Activated naive CD8-positive, alpha-beta T cell treated with anti-CD3 and anti-CD28 coated beads, Interleukin-2, amount 50 U/mL, for 24 hours (primary cell): ENCODE results near the gene SPACA4.

Experiments used
- ATAC-seq: fragments of 150-1000 bp; cut with Tn5 transposase; one replicate; pipeline ENCODE4 v1.10.0; 2021
- DNase-seq: peaks from one replicate; pipeline ENCODE4 v3.0.0; 2021
- H3K27ac Mint-ChIP-seq: one replicate; pipeline ENCODE4 v1.8.0; 2021; ENCODE audit warnings: mild to moderate bottlenecking, mixed read lengths
- H3K27me3 Mint-ChIP-seq: one replicate; pipeline ENCODE4 v1.8.0; 2021; ENCODE audit warnings: mixed read lengths
- H3K36me3 Mint-ChIP-seq: one replicate; pipeline ENCODE4 v1.8.0; 2021; ENCODE audit warnings: low read depth, mixed read lengths
- H3K4me1 Mint-ChIP-seq: one replicate; pipeline ENCODE4 v1.8.0; 2021; ENCODE audit warnings: mixed read lengths
- H3K4me3 Mint-ChIP-seq: one replicate; pipeline ENCODE4 v1.8.0; 2021; ENCODE audit warnings: mild to moderate bottlenecking, moderate library complexity, mixed read lengths
- H3K9me3 Mint-ChIP-seq: one replicate; pipeline ENCODE4 v1.8.0; 2021; ENCODE audit warnings: mixed read lengths

The SPACA4 gene

DNA sequence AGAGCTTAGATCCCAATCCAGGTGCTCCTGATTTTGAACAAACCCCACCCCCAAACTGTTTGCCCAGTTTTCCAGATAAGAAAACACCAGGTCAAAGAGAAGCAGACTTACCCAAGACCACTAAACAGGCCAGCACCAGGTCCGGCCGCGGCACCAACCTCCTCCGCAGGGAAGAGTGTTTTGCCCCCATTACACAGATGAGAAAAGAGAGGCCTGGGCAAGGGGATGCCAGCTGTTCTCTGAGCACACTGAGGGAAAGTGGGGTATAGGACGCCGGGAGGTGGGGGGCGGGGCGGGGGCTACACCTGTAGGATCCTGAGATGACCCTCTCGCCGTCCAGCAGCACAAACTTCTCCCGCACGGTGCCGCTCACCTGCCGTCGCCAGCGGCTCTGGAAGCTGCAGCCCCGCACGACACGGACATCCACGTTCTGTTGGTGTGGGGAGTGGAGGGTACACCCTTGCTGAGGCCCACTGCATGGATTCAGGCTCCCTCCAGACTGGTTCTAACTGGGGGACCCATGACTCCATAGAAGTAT lies 3.1 kb downstream of the SPACA4 start:
- no peak for DNase-seq
- Mint-ChIP-seq H3K4me1 (peaks cover 4% of the 10 kb centered on the region), H3K36me3 (peaks cover 7% of the 10 kb centered on the region), H3K9me3 (no peaks in the 10 kb centered on the region), H3K4me3 (no peak overlapping the region), H3K27ac (no peak overlapping the region), H3K27me3 (no peaks in the 10 kb centered on the region)
- ATAC-seq, result no peak

DNA sequence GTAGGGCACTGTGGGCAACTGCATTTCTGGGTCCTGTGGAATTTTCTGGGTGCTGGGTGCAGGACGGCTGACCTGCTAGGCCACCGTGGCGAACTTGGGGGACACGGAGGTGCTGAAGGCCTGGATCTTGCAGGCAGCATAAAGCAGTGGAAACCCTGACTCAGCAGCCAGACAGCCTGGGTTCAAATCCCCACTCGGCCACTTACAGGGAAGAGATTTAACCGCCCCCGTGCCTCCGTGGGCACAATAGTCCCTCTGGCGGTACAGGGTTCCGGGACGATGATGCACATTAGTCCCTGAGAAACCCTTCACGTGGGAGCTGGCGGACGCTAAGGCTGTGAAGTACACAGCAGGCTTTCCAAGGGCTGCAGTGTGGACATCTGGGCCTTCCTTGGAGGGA lies 5.3 kb downstream of the SPACA4 start:
- H3K4me1 Mint-ChIP-seq, result peaks cover 14% of the 10 kb centered on the region
- H3K27me3 Mint-ChIP-seq, result no peaks in the 10 kb centered on the region
- no peak for DNase-seq
- no peak overlapping the region for H3K4me3 Mint-ChIP-seq
- H3K9me3 Mint-ChIP-seq, result no peaks in the 10 kb centered on the region
- H3K36me3 Mint-ChIP-seq, result peaks cover 24% of the 10 kb centered on the region
- H3K27ac Mint-ChIP-seq, result no peak overlapping the region
- no peak for ATAC-seq

DNA sequence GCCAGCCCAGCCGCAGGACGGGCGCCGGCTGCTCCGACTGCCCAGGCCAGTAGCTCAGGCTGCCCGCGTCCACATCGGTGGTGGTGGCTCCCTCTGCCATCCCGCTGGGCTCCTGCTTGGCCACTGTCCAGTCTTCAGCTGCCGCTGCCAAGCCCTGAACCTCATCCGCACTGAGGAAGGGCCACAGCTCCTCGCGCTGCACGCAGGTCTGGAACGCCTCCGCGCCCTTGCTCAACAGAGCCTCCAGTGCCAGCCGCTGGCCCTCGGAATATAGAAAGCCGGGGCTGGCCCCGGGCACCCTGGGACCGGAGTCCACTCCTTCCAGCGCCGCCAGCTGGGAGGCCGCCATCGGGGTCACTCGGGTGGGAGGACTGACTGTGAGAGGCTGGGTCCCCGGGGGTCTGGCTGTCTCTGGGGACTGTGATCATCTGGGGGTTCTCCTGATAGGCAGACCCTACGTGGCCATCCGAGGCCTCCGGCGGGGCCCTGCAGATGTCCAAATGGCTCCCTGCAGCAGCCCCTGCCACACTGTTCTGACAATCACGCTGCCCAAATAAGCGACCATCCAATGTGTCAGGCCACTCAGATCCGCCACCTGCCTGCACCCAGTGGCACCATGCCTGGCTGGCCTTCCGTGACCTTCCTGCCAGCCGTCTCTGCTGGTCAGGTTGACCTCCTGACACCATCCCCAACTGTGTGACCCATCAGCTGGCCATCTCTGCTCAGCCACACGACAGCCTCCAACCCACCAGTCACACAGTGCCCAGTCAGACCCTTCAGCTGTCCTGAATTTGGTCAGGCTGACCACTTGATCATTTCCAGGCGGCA lies 6.7 kb downstream of the SPACA4 start:
- H3K27ac Mint-ChIP-seq, result peak overlapping the region; percentile 66
- no peak for DNase-seq
- ATAC-seq, result no peak
- peaks cover 25% of the 10 kb centered on the region for H3K4me1 Mint-ChIP-seq
- no peaks in the 10 kb centered on the region for H3K27me3 Mint-ChIP-seq
- H3K9me3 Mint-ChIP-seq, result no peaks in the 10 kb centered on the region
- H3K36me3 Mint-ChIP-seq, result peaks cover 38% of the 10 kb centered on the region
- H3K4me3 Mint-ChIP-seq, result peak overlapping the region; percentile 45

DNA sequence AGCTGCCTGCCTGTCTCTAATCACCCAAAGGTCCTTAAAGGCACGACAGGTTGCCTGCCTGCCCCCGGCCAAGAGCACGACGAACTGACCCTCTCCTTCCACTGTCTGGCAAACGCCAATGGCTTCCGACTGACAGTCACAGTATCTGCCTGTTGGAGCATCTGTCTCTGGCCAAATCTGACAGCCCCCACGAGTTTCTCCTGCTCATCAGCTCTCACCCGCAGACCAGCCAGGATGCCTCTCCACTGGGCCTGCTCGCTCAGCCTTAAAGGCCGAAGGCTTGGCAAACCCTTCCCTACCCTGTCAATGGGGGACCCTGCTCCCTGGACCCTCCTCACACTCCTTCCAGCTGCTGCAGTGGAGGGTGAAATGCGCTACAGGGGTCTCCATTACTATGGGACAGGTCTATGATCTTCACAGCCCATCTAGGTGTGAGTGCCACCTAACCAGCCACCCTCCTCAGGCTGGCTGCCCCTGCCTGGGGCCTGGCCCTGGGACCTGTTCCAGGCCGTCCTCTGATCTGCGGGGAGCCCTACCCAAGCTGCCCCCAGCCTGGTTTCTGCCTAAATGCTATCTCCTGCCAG lies 7.4 kb downstream of the SPACA4 start:
- H3K9me3 Mint-ChIP-seq, result no peaks in the 10 kb centered on the region
- DNase-seq, result no peak
- peak overlapping the region; percentile 66 for H3K27ac Mint-ChIP-seq
- ATAC-seq, result peak; percentile 15
- no peaks in the 10 kb centered on the region for H3K27me3 Mint-ChIP-seq
- H3K4me3 Mint-ChIP-seq, result peak overlapping the region; percentile 45
- peaks cover 45% of the 10 kb centered on the region for H3K36me3 Mint-ChIP-seq
- peaks cover 29% of the 10 kb centered on the region for H3K4me1 Mint-ChIP-seq

DNA sequence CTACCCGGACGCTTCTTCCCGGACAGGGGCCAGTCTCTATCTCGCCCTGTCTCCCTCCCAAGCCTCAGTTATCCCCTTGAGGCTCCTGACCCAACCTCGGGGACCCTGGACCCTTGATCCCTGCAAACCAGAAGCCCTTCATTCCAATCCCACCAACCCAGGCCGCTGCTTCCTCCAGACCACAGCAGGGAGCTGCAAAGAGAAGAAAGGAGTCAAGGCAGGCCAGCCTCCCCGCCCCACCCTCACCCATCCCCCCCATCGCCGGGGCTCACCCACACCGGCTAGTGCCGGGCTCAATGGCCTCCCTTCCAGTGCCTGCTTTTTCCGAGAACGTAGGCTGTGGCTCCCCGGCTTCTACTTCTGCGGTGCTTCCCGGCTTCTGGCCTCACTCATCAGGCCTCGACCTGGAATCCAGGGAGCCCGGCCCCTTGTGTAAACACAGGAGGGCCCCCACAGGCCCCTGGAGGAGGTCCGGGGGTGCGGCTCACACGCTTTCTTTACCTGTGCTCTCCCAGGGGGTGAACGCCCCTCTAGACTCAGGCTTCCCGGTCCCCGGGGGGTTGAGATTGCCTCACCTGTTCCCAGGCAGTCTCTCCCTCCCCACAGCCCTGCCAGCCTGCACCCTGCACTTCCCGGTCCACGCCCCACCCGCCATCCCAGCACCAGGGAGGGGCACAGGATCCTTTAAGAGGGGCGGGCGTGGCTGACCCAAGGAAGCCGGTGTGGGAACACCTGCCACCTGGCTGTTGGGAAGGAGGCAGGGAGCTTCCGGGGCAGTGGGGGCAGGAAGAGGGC lies 8.1 kb downstream of the SPACA4 start, which contains the start of gene FAM83E:
TSS of gene FAM83E (minus strand) at position 641 of the 795 bp plus-strand sequence. CDS start 1,704 bp downstream, outside the sequence.
- peaks cover 49% of the 10 kb centered on the region for H3K36me3 Mint-ChIP-seq
- no peaks in the 10 kb centered on the region for H3K9me3 Mint-ChIP-seq
- H3K27me3 Mint-ChIP-seq, result no peaks in the 10 kb centered on the region
- DNase-seq (no peak), ATAC-seq (no peak)
- peak within 1 kb of the TSS; percentile 70 for H3K27ac Mint-ChIP-seq
- H3K4me1 Mint-ChIP-seq, result peaks cover 33% of the 10 kb centered on the region
- peak within 1 kb of the TSS; percentile 98 for H3K4me3 Mint-ChIP-seq

DNA sequence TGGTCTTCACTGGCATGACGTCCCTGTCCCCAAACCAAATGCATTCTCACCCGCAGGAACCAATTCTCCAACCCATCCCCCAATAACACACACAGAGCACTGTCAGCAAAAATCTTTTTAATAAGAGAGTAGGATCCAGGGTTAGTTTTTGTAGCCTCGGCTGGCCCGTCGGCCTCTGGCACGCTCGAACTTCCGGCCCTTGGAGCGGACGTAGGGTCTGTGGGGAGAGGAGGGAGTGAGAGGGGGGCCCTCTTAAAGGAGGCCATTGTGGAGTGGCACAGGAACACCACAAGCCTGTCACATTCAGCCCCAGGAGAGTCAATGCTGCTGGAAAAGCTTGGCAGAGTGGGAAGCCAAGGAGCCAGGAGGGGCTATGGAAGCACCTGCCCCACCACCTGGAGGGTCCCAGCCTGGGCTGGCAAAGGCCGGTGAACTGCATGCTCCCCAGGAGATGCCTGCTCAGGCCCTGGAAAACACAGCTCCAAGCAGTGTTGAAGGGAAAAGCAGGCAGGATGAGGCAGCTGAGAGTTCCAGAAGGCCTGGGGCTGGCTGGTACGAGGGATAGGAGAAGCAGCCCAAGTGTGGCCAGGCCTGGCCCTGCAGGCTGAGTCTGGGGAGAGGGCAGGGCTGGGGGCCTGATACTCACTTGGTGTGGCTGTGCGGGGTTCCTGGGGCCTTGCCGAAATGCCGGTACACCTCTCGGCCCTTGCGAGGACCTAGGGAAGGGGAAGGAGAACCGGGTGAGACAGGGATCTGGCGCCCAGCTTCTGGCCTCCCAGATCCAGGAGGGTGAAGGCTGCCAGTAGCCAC lies 8.9 kb downstream of the SPACA4 start:
- Mint-ChIP-seq H3K4me1 (peaks cover 41% of the 10 kb centered on the region), H3K27ac (peak overlapping the region; percentile 70), H3K9me3 (no peaks in the 10 kb centered on the region), H3K4me3 (peak overlapping the region; percentile 98), H3K36me3 (peaks cover 54% of the 10 kb centered on the region), H3K27me3 (no peaks in the 10 kb centered on the region)
- ATAC-seq (no peak), DNase-seq (no peak)

DNA sequence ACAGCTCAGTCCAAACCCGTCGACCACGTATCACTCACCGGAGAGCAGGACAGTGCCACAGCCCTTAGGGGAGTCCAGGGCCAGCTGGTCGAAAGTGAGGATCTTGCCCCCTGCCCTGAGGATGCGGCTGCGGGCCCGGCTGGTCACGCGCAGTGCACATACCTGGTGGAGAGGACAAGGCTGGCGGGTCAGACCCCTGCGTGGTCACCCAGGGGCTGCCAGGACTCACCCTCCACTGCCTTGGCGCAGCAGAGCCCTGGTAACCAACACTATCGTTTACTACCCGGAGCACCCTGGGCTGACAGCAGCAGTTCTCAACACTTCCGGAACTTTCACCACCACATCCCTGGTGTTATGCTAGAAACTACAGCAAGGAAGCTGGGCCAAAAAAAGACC lies 9.5 kb downstream of the SPACA4 start:
- no peak for ATAC-seq
- Mint-ChIP-seq H3K27me3 (no peaks in the 10 kb centered on the region), H3K27ac (peak overlapping the region; percentile 100), H3K4me3 (peak overlapping the region; percentile 98), H3K36me3 (peaks cover 54% of the 10 kb centered on the region), H3K9me3 (no peaks in the 10 kb centered on the region), H3K4me1 (peaks cover 41% of the 10 kb centered on the region)
- no peak for DNase-seq

DNA sequence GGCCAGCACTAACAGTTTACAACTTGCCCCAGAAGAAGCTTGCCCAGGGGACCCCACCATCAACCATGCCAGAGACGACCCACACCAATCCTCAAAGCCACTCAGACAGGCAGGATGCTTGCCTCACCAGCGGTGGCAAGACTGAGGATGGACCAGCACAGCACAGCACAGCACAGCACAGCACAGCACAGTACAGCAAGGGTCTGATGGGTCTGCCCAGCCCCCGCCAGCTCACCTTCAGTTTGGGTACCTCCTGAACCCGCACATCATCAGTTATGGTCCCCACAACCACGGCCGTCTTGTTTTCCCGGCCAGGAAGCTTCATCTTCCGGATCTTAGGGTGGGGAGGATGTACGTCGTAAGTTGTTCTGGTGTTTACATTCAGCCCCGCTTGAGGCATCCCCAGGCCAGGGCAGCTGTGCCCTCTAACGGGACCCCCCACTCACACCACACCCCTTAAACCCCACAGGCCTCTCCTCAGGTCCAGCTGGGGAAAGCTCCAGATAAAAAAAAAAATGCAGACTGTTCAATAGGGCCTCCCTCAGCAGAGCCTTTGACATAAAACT lies 10.0 kb downstream of the SPACA4 start:
- Mint-ChIP-seq H3K36me3 (peaks cover 57% of the 10 kb centered on the region), H3K9me3 (no peaks in the 10 kb centered on the region), H3K27ac (peak overlapping the region; percentile 100), H3K27me3 (no peaks in the 10 kb centered on the region), H3K4me3 (peak overlapping the region; percentile 98), H3K4me1 (peaks cover 44% of the 10 kb centered on the region)
- no peak for DNase-seq
- ATAC-seq, result no peak

DNA sequence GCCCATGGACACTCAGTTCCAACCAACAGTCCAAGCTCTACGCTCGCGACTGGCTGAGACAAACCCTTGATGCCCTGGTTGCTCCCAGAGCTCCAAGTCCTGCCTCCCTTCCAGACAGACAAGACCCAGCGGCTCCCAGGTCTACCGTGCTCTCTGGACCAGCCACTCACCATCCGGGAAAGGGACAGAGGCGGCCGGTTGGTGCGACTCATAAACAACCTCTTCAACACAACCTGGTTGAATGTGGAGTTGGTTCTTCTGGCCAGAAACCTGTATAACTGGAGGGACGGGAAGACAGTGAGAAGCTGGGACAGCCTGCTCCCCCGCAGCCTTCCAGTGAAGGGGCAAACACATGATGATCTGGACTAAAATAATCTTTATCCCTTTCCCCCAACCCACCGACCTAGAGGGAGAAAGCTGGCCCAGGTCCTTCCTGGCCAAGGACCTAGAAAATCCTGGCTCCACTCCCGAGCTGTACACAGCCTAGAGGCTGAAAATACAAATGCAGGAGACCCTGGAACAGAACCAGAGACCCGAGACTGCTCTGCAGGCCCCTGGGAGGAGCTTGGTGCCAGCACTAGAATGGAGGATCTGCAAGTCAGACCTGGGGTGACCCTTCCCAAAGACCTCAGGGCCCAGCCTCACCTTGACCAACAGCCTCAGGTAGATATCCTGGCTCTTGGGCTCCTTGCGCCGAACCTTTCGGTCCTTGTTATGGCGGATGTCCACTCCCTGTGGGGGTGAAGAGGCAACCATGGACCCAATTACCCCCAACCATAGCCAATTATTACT lies 10.8 kb downstream of the SPACA4 start:
- H3K4me3 Mint-ChIP-seq, result peak overlapping the region; percentile 98
- H3K4me1 Mint-ChIP-seq, result peaks cover 49% of the 10 kb centered on the region
- H3K9me3 Mint-ChIP-seq, result no peaks in the 10 kb centered on the region
- H3K27ac Mint-ChIP-seq, result peak overlapping the region; percentile 100
- ATAC-seq, result no peak
- peaks cover 61% of the 10 kb centered on the region for H3K36me3 Mint-ChIP-seq
- no peaks in the 10 kb centered on the region for H3K27me3 Mint-ChIP-seq
- no peak for DNase-seq

DNA sequence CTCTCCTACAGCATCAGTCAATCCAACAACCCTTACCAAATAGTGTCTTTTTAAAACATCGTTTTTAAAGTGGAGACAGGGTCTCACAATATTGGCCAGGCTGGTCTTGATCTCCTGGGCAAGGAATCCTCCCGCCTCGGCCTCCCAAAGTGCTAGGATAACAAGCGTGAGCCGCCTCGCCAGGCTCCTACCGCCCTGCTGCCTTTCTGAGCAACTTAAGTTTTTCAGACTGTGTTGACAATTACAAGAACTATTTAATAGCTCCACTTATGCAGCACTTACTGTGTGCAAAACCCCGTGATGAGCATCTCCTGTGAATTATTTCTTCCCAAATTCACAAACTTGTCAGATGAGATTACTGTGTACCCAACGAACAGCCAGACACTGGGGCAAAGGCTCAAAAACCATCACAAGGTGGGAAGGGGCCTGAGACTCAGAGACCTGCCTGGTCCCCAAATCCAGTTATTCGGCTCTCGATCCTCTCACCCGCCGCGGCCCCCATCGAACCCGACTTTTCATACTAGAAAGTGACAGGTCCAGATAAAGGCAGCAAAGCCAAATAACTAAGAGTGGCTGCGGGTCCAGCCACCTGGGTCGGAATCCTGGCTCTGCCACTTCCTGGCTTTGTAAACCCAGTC lies 11.9 kb downstream of the SPACA4 start:
- H3K27me3 Mint-ChIP-seq, result no peaks in the 10 kb centered on the region
- H3K4me1 Mint-ChIP-seq, result peaks cover 55% of the 10 kb centered on the region
- peaks cover 65% of the 10 kb centered on the region for H3K36me3 Mint-ChIP-seq
- ATAC-seq, result no peak
- no peaks in the 10 kb centered on the region for H3K9me3 Mint-ChIP-seq
- peak overlapping the region; percentile 100 for H3K27ac Mint-ChIP-seq
- DNase-seq, result no peak
- H3K4me3 Mint-ChIP-seq, result peak overlapping the region; percentile 98

DNA sequence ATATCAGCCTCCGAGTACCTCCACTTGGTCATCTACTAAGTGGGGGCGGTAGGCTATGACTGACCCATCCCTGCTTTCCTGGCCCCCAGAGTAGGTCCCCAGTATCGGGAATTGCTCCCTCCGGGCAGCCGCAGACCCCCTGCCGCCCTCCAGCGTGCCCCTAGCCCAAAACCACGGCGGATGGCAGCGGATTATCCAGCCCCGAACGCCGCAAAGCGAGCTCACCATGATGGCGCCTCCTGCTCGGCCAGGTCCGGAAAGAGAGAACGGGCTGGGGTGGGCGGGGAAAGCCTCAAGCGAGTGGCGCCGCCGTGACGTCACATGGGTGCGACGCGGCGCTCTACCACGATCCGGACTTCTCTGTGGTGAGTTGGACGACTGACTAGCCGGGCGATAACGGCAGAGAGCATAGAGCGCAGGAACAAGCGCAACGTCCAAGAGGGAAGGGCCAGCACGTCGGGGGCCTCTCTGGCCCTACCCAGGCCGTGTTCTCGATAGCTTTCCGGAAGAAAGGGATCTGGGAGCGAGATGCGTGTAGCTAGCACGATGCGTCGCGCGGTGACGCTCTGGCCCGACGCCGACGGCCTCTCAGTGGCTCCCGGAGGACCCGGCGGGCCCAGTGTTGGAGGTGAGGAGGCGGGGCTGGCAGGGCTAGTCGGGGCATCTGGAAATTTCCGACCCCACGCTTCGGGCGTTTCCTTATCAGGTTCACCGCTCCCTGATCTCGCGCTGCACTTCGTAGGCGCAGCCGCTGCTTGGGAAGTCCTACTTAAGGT lies 12.6 kb downstream of the SPACA4 start, which contains the start of the genes RPL18 and SPHK2:
TSS of gene RPL18 (minus strand) at position 263 of the 776 bp plus-strand sequence. CDS start at position 228, 35 bp downstream.
TSS of gene SPHK2 (plus strand) at position 591 of the 776 bp plus-strand sequence. CDS start 1,009 bp downstream, outside the sequence.
- H3K36me3 Mint-ChIP-seq, result peaks cover 65% of the 10 kb centered on the region
- H3K4me3 Mint-ChIP-seq, result peak within 1 kb of the TSS; percentile 98
- H3K9me3 Mint-ChIP-seq, result no peaks in the 10 kb centered on the region
- ATAC-seq (peak; percentile 86), DNase-seq (peak; percentile 94)
- peaks cover 61% of the 10 kb centered on the region for H3K4me1 Mint-ChIP-seq
- no peaks in the 10 kb centered on the region for H3K27me3 Mint-ChIP-seq
- peak within 1 kb of the TSS; percentile 100 for H3K27ac Mint-ChIP-seq
